Measurements from ENCODE around the gene CDR2. TPM values are rescaled to one million over a fixed set of nuclear protein-coding genes. Genes with fewer than 3 reads are reported as not detected.
"Not testable (repeated sequence)": the region's sequence is repeated elsewhere in the genome, so short reads cannot be mapped to it uniquely, and the experiment has no call there.

Gene CDR2
- polyA plus RNA-seq, 4 donors, result 29.3 to 34.0 (median 32.4) TPM

DNA sequence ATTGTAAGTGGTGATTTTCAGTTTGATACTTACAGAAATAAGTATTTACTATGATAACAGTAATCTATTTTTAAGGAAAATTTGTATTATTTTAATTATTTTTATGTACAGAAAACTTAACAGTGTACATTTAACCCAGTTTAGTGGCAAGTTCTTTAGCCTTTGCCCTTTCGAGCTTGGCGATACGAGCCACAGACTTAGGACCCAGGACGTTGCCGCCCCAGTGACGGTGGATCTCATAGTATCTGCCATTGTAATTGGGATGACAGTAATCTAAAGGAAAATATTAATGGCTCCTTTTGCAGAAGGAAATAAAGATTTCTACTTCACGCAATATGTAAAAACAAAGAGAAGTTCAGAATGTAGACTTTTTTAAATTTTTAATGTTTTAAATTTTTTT lies 5.2 kb upstream of the CDR2 start:
- DNase-seq (ENCODE audit: low read depth in 4 of 4, low spot score in 3 of 4), result no peak

GRCh38 chr16:22375963-22376640 lies 1.7 kb upstream of the CDR2 start:
- no peak for DNase-seq (ENCODE audit: low read depth in 4 of 4, low spot score in 3 of 4)

DNA sequence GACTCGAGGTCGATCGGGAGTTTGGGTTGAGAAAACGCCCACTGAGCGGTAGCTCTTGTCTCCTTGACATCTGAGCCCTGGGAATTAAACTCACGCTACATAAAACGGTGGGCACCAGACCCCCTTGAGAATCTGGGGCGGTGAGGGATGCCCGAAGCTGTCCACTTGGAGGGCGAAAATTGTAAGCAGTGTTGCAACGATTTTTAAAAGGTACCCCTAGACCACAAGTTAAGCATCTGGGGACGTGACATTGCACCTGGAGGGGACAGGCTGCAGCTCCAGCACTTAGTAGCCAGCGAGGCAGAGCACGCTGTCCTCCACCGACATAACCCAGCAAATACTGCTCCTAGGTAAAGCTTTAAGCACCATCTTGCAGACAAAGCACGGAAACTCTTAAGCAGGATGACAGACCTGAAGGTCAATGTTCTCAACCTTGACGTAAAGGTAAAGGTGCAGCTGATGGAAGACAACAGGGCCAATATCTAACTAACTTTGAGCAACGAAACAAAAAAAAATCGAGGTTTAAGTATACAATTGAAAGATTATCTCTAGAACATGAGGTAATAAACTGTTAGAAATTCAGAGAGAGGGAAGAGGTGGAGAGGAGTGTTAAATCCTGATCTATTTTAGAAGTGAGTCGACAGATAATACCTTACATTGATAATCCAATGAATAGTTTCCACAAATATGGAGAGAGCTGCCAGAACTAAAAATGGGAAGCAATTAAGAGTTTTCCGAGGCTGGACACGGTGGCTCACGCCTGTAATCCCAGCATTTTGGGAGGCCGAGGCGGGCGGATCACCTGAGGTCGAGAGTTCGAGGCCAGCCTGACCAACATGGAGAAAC lies 921 bp upstream of the CDR2 start:
- DNase-seq (ENCODE audit: low read depth in 4 of 4, low spot score in 3 of 4), result no peak

DNA sequence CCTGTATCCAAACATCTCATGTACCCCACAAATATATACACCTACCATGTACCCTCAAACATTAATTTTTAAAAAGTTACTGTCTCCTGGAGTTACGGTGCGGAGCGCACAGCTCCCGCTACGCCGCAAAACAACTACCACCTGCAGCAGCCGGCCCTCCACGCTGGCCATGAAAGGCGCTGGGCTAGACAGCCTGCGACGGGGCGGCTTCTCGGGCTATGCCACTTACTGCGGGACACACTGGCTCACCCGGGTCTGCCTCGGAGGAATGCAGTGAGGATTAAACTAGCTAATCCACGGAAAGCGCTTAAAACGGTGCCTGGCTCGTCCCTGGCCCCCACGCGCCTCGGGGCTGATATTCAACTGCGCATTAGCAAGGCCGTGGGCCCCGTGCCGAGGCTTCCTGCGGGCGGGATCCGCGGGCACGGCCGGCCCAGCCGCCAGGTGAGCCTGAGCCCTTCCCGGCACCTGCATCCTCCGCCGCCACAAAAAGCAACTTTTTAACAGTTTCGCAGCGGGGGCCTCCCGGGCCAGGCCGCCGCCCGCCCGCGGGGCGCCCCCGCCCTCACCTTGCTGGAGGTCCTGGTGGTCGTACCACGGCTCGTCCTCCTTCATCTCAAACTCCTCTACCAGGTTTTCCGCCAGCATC lies 633 bp downstream of the CDR2 start:
- DNase-seq (ENCODE audit: low read depth in 4 of 4, low spot score in 3 of 4), result no peak

DNA sequence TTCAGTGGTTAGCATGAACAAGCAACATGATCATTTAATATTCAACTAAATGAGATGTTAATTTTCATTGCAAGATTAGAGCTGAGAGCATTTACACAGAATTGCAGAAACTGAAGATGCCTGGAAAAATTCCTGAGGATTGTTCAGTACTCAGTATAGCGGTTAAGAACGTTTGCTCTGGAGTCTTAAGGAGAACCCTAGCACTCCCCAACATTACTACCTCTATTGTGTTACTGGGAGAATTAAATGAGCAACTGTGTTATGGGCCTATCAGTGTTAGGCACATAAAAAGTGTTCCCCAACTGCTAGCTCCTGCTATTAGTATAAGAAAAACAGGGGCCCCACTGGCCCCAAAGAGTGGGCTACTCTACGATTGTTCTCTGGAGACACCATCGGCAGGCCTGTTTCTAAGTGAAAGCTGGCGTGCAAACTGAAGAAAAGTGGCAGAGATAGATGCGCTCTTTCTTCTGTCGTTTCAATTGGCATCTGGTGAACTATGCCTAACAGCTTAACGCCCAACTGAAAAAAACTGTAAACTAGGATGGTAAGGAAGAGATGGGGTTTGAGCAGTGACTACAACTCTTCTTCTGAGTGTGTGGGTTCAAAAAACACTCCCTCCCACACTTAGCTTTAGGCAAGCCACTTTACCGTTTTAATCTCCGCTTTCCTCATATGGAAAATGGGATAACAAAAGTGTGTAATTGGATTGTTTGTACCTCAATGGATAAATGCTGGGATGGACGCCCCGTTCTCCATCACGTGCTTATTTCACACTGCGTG lies 1.3 kb downstream of the CDR2 start:
- DNase-seq (ENCODE audit: low read depth in 4 of 4, low spot score in 3 of 4), result no peak

- no peak for DNase-seq (ENCODE audit: low read depth in 4 of 4, low spot score in 3 of 4)
These were observed 4.2 kb downstream of the CDR2 start for GRCh38 chr16:22370038-22370820.

- DNase-seq (ENCODE audit: low read depth in 4 of 4, low spot score in 3 of 4), result no peak
These were observed 5.1 kb downstream of the CDR2 start for GRCh38 chr16:22369221-22369811.

- DNase-seq (ENCODE audit: low read depth in 4 of 4, low spot score in 3 of 4), result not testable (repeated sequence)
These were observed 6.1 kb downstream of the CDR2 start for GRCh38 chr16:22368200-22368826.

- no peak for DNase-seq (ENCODE audit: low read depth in 4 of 4, low spot score in 3 of 4)
These were observed 7.5 kb downstream of the CDR2 start for GRCh38 chr16:22366889-22367288.

GRCh38 chr16:22366371-22366770 lies 8.0 kb downstream of the CDR2 start:
- no peak for DNase-seq (ENCODE audit: low read depth in 4 of 4, low spot score in 3 of 4)

GRCh38 chr16:22364241-22364640 lies 10.2 kb downstream of the CDR2 start:
- DNase-seq (ENCODE audit: low read depth in 4 of 4, low spot score in 3 of 4), result no peak

DNA sequence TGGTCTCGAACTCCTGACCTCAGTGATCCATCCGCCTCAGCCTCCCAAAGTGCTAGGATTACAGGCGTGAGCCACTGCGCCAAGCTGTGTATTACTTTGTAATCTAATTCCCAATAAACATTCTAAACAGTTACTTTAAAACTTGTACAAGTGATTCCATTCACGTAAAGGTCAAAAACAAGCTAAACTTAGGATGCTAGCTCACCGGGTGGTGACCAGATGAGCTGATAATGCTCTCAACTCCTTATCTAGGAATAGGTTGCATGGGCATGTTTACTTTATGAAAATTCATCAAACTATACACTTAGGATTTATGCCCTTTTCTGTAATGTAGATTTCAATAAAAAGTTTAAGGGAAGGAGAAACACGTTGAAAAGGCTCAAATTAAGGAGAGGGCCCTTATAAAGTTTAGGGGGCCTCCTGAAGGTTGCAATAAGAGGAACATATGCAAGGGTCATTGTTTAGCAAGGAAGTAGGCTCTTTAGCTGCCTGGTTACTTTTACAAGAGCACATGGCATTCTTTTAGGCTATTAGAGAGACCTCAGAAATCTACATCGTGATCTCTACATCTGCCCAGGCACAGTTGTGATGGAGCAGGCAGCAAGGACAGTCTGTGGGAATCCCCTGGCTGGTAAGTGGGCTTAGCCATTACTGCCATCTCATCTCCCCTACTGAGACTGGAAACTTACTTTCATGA lies 13.3 kb downstream of the CDR2 start:
- no peak for DNase-seq (ENCODE audit: low read depth in 4 of 4, low spot score in 3 of 4)

- no peak for DNase-seq (ENCODE audit: low read depth in 4 of 4, low spot score in 3 of 4)
These were observed 14.7 kb downstream of the CDR2 start for GRCh38 chr16:22359679-22360078.

DNA sequence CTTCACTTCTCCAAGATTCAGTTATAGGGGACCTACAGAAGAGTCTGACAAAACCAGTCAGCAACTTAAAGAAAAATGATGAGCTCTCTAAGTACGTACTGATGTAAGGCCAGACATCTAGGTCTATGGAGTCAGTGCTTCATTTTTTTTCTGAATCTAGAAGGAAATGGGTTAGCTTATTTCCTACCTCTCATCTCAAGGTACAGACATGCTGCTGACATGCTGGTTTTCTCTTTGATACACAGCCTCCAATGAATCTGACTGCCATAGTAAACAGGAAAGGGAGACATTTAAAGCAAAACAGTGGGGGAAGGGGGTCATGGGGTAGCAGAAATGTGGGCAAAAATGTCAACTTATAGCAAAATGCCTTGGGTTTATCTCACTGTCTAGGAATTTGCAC lies 16.4 kb downstream of the CDR2 start:
- DNase-seq (ENCODE audit: low read depth in 4 of 4, low spot score in 3 of 4), result no peak

GRCh38 chr16:22357635-22357971 lies 16.8 kb downstream of the CDR2 start:
- DNase-seq (ENCODE audit: low read depth in 4 of 4, low spot score in 3 of 4), result no peak

DNA sequence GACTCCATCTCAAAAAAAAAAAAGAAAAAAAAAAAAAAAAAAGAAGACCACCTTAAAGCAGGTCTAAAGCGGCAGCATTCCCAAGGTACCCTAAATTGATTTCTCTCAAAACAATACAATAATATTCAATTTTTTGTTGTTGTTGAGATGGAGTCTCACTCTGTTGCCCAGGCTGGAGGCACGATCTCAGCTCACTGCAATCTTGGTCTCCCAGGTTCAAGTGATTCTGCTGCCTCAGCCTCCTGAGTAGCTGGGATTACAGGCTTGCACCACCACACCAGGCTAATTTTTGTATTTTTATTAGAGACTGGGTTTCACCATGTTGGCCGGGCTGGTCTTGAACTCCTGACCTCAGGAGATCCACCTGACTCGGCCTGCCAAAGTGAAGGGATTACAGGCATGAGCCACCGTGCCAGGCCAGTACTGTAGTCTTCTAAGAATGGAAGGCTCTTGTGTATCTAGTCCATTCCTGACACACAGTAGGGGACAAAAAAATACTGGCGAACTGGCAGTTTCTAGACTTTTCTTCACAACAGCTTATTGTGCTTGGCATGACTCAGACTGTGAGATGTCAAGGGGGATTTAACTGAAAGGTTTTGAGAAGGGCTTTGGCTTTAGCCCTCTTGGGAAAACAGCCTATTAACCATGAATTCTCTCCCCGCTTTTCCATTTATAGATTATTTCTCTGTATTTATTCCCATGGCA lies 17.3 kb downstream of the CDR2 start:
- no peak for DNase-seq (ENCODE audit: low read depth in 4 of 4, low spot score in 3 of 4)

DNA sequence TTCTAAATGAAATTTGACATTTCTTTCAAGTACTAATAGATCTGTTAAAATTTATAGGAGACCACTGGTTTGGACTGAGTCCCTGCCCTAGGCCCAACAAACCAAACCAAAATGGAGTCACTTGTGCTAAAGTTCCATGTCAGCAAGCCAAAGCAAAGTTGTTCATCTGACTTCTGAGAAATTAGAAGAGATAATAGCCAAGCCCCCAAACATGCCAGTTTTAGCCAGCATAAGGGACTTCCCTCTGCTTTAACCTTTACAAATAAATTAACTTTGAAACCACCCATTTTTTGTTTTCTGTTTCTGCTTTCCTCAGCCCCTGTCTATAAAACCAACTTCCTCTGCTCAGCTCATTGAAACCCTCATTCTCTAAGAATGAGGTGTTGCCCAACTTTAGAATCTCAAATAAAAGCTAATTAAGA lies 18.9 kb downstream of the CDR2 start:
- DNase-seq (ENCODE audit: low read depth in 4 of 4, low spot score in 3 of 4), result no peak

DNA sequence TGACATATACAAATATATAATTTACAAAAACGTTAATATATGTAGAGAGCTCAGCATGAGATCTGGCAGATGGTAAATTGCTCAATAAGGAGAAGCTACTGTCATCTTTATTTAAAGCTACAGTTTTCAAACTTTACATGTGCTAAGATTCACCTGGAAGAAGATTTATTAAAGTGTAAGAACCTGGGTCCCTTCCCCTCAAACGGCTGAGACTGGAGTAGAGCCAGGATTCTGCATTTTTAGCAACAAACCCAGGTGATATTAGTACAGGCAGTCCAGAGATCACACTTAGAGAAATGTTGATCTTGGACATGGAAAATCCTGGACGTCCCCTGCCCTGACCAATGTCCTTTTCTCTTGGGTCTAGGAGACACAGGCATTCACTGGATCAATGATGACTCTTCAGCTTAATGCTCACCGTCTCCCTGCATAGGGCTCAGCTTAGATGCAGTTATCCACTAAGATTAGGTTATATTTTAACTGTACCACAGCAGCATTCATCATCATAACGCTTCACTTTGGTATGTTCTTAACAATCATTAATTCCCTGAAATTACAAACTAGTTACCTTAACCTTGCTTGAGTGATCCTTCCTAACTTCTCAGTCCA lies 20.4 kb downstream of the CDR2 start:
- no peak for DNase-seq (ENCODE audit: low read depth in 4 of 4, low spot score in 3 of 4)

Data from right renal pelvis (tissue), 4 donors.